ACC112 (cell line): ENCODE results near the gene ITGA4.

Experiments
- H2AFZ ChIP-seq: fragments of 200-600 bp; sonication (generic); one replicate; pipeline ENCODE4 v1.6.0; 2017; ENCODE audit warnings: antibody characterized with exemption, low read length; ENCODE audit not compliant: unreplicated experiment
- H3K27ac ChIP-seq: fragments of 200-600 bp; sonication (generic); 2 replicates; pipeline ENCODE4 v1.5.1; 2014; ENCODE audit warnings: low read depth, mild to moderate bottlenecking, antibody characterized with exemption, low read length, moderate library complexity
- H3K27me3 ChIP-seq: fragments of 200-600 bp; sonication (generic); 2 replicates; pipeline ENCODE4 v1.6.1; 2014; ENCODE audit warnings: mild to moderate bottlenecking, antibody characterized with exemption, low read length, moderate library complexity, mixed read lengths; ENCODE audit not compliant: insufficient read depth
- H3K36me3 ChIP-seq: fragments of 200-600 bp; sonication (generic); 2 replicates; pipeline ENCODE4 v1.6.1; 2016; ENCODE audit warnings: mild to moderate bottlenecking, antibody characterized with exemption, low read length, moderate library complexity, mixed read lengths; ENCODE audit not compliant: insufficient read depth
- H3K4me1 ChIP-seq: fragments of 200-600 bp; sonication (generic); one replicate; pipeline ENCODE4 v1.6.1; 2016; ENCODE audit warnings: low read length, mixed read lengths; ENCODE audit not compliant: insufficient read depth, unreplicated experiment, control insufficient read depth
- H3K4me3 ChIP-seq: fragments of 200-600 bp; sonication (generic); 2 replicates; pipeline ENCODE4 v1.5.1; 2014; ENCODE audit warnings: mild to moderate bottlenecking, low read depth, low read length
- H3K79me2 ChIP-seq: fragments of 200-600 bp; sonication (generic); one replicate; pipeline ENCODE4 v1.6.0; 2016; ENCODE audit warnings: low read length; ENCODE audit not compliant: control insufficient read depth, unreplicated experiment, insufficient read depth

Gene ITGA4

GRCh38 chr2:181516992-181517391, 59.8 kb downstream of the ITGA4 start:
- H3K79me2 ChIP-seq: no peaks in the 10 kb centered on the region
- no peak overlapping the region for H3K27ac ChIP-seq
- H3K36me3 ChIP-seq: peaks cover 8% of the 10 kb centered on the region; the same call in 1 of the 2 replicates
- H3K27me3 ChIP-seq: no peaks in the 10 kb centered on the region
- no peak overlapping the region for H2AFZ ChIP-seq
- H3K4me3 ChIP-seq: no peak overlapping the region
- H3K4me1 ChIP-seq: no peaks in the 10 kb centered on the region

DNA sequence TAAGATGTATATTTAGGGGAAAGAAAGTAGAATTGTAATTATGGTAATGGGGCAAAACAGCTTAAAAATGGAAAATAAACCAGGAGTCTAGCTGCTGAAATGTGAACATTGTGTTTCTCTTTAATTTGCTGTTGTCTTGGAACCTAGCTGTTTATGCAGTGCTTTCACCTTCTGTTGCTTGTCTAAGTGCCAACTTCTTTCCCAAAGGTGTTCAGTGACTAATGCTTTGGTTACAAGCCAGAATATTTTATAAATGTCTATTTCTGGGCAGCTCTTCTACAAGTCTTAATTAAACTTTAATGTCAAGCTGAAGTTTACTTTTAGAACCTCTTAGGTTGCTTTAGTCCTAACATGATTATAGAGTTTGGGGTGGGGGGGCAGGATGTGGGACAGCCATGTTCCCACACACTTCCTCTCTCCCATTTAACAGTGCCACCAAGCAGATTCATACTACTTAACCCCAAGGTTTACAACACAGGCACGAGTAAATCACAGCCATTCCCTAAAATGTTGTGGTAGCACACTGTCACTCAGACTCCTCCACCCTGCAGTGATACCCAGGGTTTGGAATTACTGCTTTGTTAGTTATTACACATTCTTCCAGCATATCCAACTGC, 60.6 kb downstream of the ITGA4 start:
- Histone ChIP-seq H3K36me3 (peaks cover 12% of the 10 kb centered on the region), H2AFZ (no peak overlapping the region), H3K27ac (no peak overlapping the region), H3K79me2 (no peaks in the 10 kb centered on the region), H3K27me3 (no peaks in the 10 kb centered on the region), H3K4me3 (no peak overlapping the region), H3K4me1 (no peaks in the 10 kb centered on the region)

DNA sequence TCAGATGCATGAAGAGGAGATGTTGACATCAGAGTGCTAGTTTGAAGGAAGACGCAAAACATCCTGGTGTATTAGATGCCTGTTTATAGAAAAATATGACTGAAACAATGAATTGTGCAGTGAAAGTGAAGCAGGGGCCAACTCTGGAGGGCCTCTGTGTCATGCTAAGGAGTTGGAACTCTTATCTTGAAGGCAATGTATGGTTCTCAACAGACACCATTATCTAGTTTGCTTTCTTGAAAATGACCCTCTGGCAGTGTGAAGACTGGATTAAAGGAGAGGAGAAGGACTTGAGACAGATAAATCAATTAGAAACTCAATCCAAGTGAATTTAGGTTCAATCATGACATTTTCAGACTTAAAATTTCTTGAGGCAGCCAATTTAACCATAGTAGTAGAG, 63.1 kb downstream of the ITGA4 start:
- H3K79me2 ChIP-seq: no peaks in the 10 kb centered on the region
- no peak overlapping the region for H2AFZ ChIP-seq
- no peaks in the 10 kb centered on the region for H3K27me3 ChIP-seq
- peaks cover 8% of the 10 kb centered on the region; the same call in 1 of the 2 replicates for H3K36me3 ChIP-seq
- H3K4me3 ChIP-seq: no peak overlapping the region
- no peak overlapping the region for H3K27ac ChIP-seq
- no peaks in the 10 kb centered on the region for H3K4me1 ChIP-seq

- H3K4me3 ChIP-seq: no peak overlapping the region
- H3K79me2 ChIP-seq: no peaks in the 10 kb centered on the region
- H3K4me1 ChIP-seq: no peaks in the 10 kb centered on the region
- no peaks in the 10 kb centered on the region for H3K27me3 ChIP-seq
- no peak overlapping the region for H2AFZ ChIP-seq
- H3K27ac ChIP-seq: no peak overlapping the region
- peaks cover 3% of the 10 kb centered on the region; the same call in 1 of the 2 replicates for H3K36me3 ChIP-seq
Measured at GRCh38 chr2:181523756-181524155, 66.6 kb downstream of the ITGA4 start.

DNA sequence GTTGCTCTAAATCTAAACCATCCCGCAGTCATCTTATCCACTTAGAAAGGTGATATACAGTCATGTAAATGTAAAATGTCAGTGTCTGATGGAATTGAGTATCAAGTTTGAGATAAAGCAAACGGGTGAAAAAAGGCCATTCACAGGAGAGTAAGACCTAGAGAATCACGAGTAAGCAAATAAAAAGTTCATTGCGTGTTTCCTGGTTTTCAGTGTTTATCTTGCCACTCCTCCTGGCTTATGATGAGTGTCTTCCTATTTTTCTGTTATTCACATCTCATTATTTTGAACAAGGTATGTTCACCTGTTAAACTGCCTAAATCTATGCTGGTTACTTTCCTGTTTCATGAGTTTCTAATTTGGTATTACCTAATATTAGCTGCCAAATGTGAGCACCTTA, 68.8 kb downstream of the ITGA4 start:
- Histone ChIP-seq H3K36me3 (peaks cover 6% of the 10 kb centered on the region; the same call in 1 of the 2 replicates), H3K4me1 (no peaks in the 10 kb centered on the region), H3K79me2 (no peaks in the 10 kb centered on the region), H3K27ac (no peak overlapping the region), H3K4me3 (no peak overlapping the region), H3K27me3 (no peaks in the 10 kb centered on the region), H2AFZ (no peak overlapping the region)

DNA sequence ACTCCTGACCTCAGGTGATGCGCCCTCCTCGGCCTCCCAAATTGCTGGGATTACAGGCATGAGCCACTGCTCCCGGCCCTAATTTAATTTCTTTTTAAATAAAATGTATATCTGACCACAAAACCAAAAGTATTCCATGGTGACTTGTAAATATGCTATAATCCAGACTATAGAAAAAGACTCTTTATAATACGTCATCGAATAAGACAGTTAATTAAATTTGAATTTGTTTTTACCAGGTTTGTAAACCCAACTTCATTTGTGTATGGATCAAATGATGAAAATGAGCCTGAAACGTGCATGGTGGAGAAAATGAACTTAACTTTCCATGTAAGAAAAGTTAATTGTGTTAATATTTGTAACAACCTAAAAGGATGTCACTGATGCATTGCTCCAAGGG, 69.9 kb downstream of the ITGA4 start:
- Histone ChIP-seq H3K36me3 (peaks cover 12% of the 10 kb centered on the region; the same call in 1 of the 2 replicates), H3K4me3 (no peak overlapping the region), H3K79me2 (no peaks in the 10 kb centered on the region), H3K27ac (no peak overlapping the region), H3K4me1 (no peaks in the 10 kb centered on the region), H3K27me3 (no peaks in the 10 kb centered on the region), H2AFZ (no peak overlapping the region)

- Histone ChIP-seq H3K27ac (no peak overlapping the region), H3K36me3 (0 out of 2 replicates have a peak, but pooled peaks cover 8% of the 10 kb centered on the region), H3K79me2 (no peaks in the 10 kb centered on the region), H3K4me3 (no peak overlapping the region), H3K27me3 (no peaks in the 10 kb centered on the region), H3K4me1 (no peaks in the 10 kb centered on the region), H2AFZ (no peak overlapping the region)
Measured at GRCh38 chr2:181528441-181528840, 71.3 kb downstream of the ITGA4 start.

DNA sequence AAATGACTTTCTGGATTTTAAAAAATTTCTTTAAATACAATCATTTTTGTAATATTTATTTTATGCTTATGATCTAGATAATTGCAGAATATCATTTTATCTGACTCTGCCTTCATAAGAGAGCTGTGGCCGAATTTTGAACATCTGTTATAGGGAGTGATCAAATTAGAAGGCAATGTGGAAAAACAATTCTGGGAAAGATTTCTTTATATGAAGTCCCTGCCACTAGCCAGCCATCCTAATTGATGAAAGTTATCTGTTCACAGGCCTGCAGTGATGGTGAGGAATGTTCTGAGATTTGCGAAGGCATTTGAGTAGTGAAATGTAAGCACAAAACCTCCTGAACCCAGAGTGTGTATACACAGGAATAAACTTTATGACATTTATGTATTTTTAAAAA, 79.5 kb downstream of the ITGA4 start:
- Histone ChIP-seq H3K27me3 (no peaks in the 10 kb centered on the region), H3K36me3 (peaks cover 24% of the 10 kb centered on the region; the same call in 1 of the 2 replicates), H3K4me3 (no peak overlapping the region), H2AFZ (no peak overlapping the region), H3K4me1 (no peaks in the 10 kb centered on the region), H3K79me2 (no peaks in the 10 kb centered on the region), H3K27ac (no peak overlapping the region)

- Histone ChIP-seq H3K36me3 (peaks cover 11% of the 10 kb centered on the region; the same call in 1 of the 2 replicates), H3K27ac (no peak overlapping the region), H2AFZ (no peak overlapping the region), H3K4me3 (no peak overlapping the region), H3K79me2 (no peaks in the 10 kb centered on the region), H3K4me1 (no peaks in the 10 kb centered on the region), H3K27me3 (no peaks in the 10 kb centered on the region)
Measured at GRCh38 chr2:181540421-181540820, 83.2 kb downstream of the ITGA4 start.

- Histone ChIP-seq H3K4me1 (no peaks in the 10 kb centered on the region), H3K4me3 (no peak overlapping the region), H3K27ac (no peak overlapping the region), H2AFZ (no peak overlapping the region), H3K27me3 (no peaks in the 10 kb centered on the region), H3K36me3 (peaks cover 4% of the 10 kb centered on the region; the same call in 1 of the 2 replicates), H3K79me2 (no peaks in the 10 kb centered on the region)
Measured at GRCh38 chr2:181542170-181542569, 85.0 kb downstream of the ITGA4 start.

GRCh38 chr2:181546086-181546485, 88.9 kb downstream of the ITGA4 start:
- H3K4me1 ChIP-seq: no peaks in the 10 kb centered on the region
- H3K36me3 ChIP-seq: no peaks in the 10 kb centered on the region
- H3K4me3 ChIP-seq: no peak overlapping the region
- no peak overlapping the region for H2AFZ ChIP-seq
- H3K79me2 ChIP-seq: no peaks in the 10 kb centered on the region
- no peaks in the 10 kb centered on the region for H3K27me3 ChIP-seq
- no peak overlapping the region for H3K27ac ChIP-seq
